MM.1S (cell line): ENCODE data around the gene PLEKHA7.

ENCODE experiments used
- DNase-seq: peaks from one replicate; pipeline ENCODE4 v3.0.0-alpha.2; 2015
- H2AFZ ChIP-seq: fragments of 300-600 bp; sonication (generic); 2 replicates; pipeline ENCODE4 v1.6.0; 2016; ENCODE audit warnings: antibody characterized with exemption, low read length
- H3F3A ChIP-seq: fragments of 300-600 bp; sonication (generic); 2 replicates; pipeline ENCODE4 v1.6.1; 2016; ENCODE audit warnings: mild to moderate bottlenecking, antibody characterized with exemption, low read length, moderate library complexity, mixed read lengths; ENCODE audit not compliant: insufficient read depth
- H3K27ac ChIP-seq: fragments of 300-600 bp; sonication (generic); 2 replicates; pipeline ENCODE4 v1.5.1; 2016; ENCODE audit warnings: mild to moderate bottlenecking, low read length
- H3K27me3 ChIP-seq: fragments of 300-600 bp; sonication (generic); replicated peaks from 2 replicates; pipeline ENCODE4 v1.6.0; 2016; ENCODE audit warnings: low read length; ENCODE audit not compliant: insufficient read depth
- H3K36me3 ChIP-seq: fragments of 300-600 bp; sonication (generic); replicated peaks from 2 replicates; pipeline ENCODE4 v1.6.1; 2016; ENCODE audit warnings: mild to moderate bottlenecking, low read length, mixed read lengths; ENCODE audit not compliant: insufficient read depth
- H3K4me1 ChIP-seq: fragments of 300-600 bp; sonication (generic); 2 replicates; pipeline ENCODE4 v1.6.1; 2016; ENCODE audit warnings: low read length, mixed read lengths
- H3K4me2 ChIP-seq: fragments of 300-600 bp; sonication (generic); 2 replicates; pipeline ENCODE4 v1.6.0; 2016; ENCODE audit warnings: low read depth, low read length
- H3K4me3 ChIP-seq: fragments of 300-600 bp; sonication (generic); 2 replicates; pipeline ENCODE4 v1.5.1; 2016; ENCODE audit warnings: low read length, mixed read lengths
- H3K79me2 ChIP-seq: fragments of 300-600 bp; sonication (generic); 2 replicates; pipeline ENCODE4 v1.6.1; 2016; ENCODE audit warnings: mixed run types, low read length, mixed read lengths
- H3K9ac ChIP-seq: fragments of 300-600 bp; sonication (generic); 2 replicates; pipeline ENCODE4 v1.6.1; 2016; ENCODE audit warnings: low read length, mixed read lengths
- H3K9me2 ChIP-seq: fragments of 300-600 bp; sonication (generic); replicated peaks from 2 replicates; pipeline ENCODE4 v1.6.1; 2016; ENCODE audit warnings: mild to moderate bottlenecking, low read length, mixed read lengths; ENCODE audit not compliant: insufficient read depth
- H3K9me3 ChIP-seq: fragments of 300-600 bp; sonication (generic); replicated peaks from 2 replicates; pipeline ENCODE4 v1.6.1; 2016; ENCODE audit warnings: mild to moderate bottlenecking, low read length, mixed read lengths; ENCODE audit not compliant: insufficient read depth
- H4K20me1 ChIP-seq: fragments of 300-600 bp; sonication (generic); 2 replicates; pipeline ENCODE4 v1.6.1; 2016; ENCODE audit warnings: mild to moderate bottlenecking, low read length, moderate library complexity, mixed read lengths; ENCODE audit not compliant: insufficient read depth
- EZH2 ChIP-seq: fragments of 300-600 bp; sonication (generic); optimal IDR thresholded peaks from 2 replicates; pipeline ENCODE3; 2017; ENCODE audit warnings: low read depth, mild to moderate bottlenecking, antibody characterized with exemption, low read length, mixed read lengths
- EZH2phosphoT487 ChIP-seq: fragments of 300-600 bp; sonication (generic); IDR thresholded peaks from 2 replicates; pipeline ENCODE4 v1.6.1; 2018; ENCODE audit warnings: antibody characterized with exemption, low read length
- TF ChIP-seq, protein P1 (sequence below): fragments of 300-600 bp; sonication (generic); IDR thresholded peaks from 2 replicates; pipeline ENCODE4 v1.5.1; 2016; ENCODE audit warnings: antibody characterized with exemption, low read length, mixed read lengths

PLEKHA7 gene

DNA sequence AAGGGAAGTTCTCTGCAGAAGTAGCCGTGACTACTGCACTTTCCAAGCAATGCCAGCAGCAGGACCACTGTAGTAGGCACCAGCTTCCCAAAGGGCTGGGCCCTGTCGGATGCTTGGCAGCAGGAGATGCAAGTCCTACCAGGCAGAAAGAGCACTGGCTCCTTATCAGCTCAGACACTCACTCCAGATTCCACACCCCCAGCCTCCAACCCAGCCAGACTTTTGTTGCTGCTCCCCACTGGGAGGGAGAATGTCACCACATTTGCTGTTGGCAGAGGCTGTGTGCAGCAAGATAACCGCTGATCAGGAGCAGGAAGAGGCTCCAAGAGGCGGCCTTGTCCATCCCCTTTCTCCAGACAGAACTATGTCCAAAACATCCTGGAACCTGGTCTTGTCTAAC lies 157.0 kb downstream of the PLEKHA7 start:
- no peak overlapping the region for H3K4me3 ChIP-seq
- H3F3A ChIP-seq = no peaks in the 10 kb centered on the region
- no peaks in the 10 kb centered on the region for H4K20me1 ChIP-seq
- no peak overlapping the region for H3K4me2 ChIP-seq
- no peaks in the 10 kb centered on the region for H3K9me2 ChIP-seq
- H3K9ac ChIP-seq = no peak overlapping the region
- no peak overlapping the region for H3K27ac ChIP-seq
- H3K27me3 ChIP-seq = no peaks in the 10 kb centered on the region
- H3K4me1 ChIP-seq = no peaks in the 10 kb centered on the region
- H2AFZ ChIP-seq = no peak overlapping the region
- TF ChIP-seq, protein P1, sequence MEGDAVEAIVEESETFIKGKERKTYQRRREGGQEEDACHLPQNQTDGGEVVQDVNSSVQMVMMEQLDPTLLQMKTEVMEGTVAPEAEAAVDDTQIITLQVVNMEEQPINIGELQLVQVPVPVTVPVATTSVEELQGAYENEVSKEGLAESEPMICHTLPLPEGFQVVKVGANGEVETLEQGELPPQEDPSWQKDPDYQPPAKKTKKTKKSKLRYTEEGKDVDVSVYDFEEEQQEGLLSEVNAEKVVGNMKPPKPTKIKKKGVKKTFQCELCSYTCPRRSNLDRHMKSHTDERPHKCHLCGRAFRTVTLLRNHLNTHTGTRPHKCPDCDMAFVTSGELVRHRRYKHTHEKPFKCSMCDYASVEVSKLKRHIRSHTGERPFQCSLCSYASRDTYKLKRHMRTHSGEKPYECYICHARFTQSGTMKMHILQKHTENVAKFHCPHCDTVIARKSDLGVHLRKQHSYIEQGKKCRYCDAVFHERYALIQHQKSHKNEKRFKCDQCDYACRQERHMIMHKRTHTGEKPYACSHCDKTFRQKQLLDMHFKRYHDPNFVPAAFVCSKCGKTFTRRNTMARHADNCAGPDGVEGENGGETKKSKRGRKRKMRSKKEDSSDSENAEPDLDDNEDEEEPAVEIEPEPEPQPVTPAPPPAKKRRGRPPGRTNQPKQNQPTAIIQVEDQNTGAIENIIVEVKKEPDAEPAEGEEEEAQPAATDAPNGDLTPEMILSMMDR = no peak
- no peak for TF ChIP-seq EZH2phosphoT487
- TF ChIP-seq EZH2 = no peak
- H3K36me3 ChIP-seq = 0 out of 2 replicates have a peak, but pooled peaks cover 2% of the 10 kb centered on the region
- H3K79me2 ChIP-seq = peaks cover 55% of the 10 kb centered on the region
- no peak for DNase-seq
- H3K9me3 ChIP-seq = no peaks in the 10 kb centered on the region

DNA sequence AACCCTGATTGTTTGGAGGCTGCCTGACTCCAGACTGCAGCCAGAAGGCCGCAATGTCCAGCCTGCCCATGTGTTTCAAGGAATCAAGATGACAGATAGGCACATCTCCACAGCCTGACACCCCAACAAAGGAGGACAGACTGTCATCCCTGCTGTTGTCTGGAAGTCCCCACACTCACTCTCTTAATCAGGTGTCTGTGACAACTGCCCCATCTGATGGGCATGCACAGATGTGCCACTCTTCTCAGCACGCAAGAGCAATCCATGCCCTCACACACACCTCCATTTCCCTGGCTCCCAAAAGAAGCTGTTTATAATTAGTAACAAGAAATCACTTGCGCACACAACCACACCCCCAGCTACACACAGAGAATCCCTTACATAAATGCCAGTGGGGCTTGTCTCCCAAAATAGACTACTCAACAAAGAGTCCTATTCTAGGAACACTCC lies 158.2 kb downstream of the PLEKHA7 start:
- no peak for TF ChIP-seq EZH2
- TF ChIP-seq, protein P1 = no peak
- no peak for TF ChIP-seq EZH2phosphoT487
- H3K9me2 ChIP-seq = no peaks in the 10 kb centered on the region
- H3K9ac ChIP-seq = no peak overlapping the region
- H2AFZ ChIP-seq = no peak overlapping the region
- H3K27ac ChIP-seq = no peak overlapping the region
- H3K36me3 ChIP-seq = 0 out of 2 replicates have a peak, but pooled peaks cover 2% of the 10 kb centered on the region
- H3K79me2 ChIP-seq = peaks cover 44% of the 10 kb centered on the region
- H3F3A ChIP-seq = no peaks in the 10 kb centered on the region
- H3K4me3 ChIP-seq = no peak overlapping the region
- H3K27me3 ChIP-seq = no peaks in the 10 kb centered on the region
- no peaks in the 10 kb centered on the region for H4K20me1 ChIP-seq
- no peaks in the 10 kb centered on the region for H3K4me1 ChIP-seq
- H3K4me2 ChIP-seq = no peak overlapping the region
- no peaks in the 10 kb centered on the region for H3K9me3 ChIP-seq
- no peak for DNase-seq

DNA sequence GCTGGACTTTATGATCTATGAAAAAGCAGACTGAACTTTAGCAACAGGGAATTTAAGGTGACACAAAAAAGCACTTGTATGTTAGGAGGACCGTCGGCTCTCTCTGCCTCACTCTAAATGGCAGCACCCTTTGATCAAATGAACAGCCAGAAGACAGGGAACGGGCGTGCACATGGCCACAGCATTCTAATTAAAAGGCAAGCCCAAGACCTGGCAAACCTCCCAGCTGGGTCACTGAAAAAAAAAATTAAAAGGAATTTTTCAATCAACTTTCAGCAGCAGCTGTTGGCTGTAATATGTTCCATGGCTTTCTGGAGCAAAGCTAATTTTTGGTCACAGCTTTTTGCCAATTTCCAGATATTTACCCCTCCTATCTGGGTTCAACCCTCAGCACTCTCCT lies 159.2 kb downstream of the PLEKHA7 start:
- H3K4me1 ChIP-seq = no peaks in the 10 kb centered on the region
- no peaks in the 10 kb centered on the region for H4K20me1 ChIP-seq
- no peak overlapping the region for H3K9ac ChIP-seq
- no peaks in the 10 kb centered on the region for H3K9me3 ChIP-seq
- H3K27ac ChIP-seq = no peak overlapping the region
- TF ChIP-seq EZH2phosphoT487 (no peak), EZH2 (no peak)
- TF ChIP-seq, protein P1 = no peak
- no peaks in the 10 kb centered on the region for H3K27me3 ChIP-seq
- H3K4me2 ChIP-seq = no peak overlapping the region
- no peaks in the 10 kb centered on the region for H3K9me2 ChIP-seq
- H2AFZ ChIP-seq = no peak overlapping the region
- DNase-seq = no peak
- H3K4me3 ChIP-seq = no peak overlapping the region
- H3F3A ChIP-seq = no peaks in the 10 kb centered on the region
- H3K79me2 ChIP-seq = peaks cover 33% of the 10 kb centered on the region
- H3K36me3 ChIP-seq = 0 out of 2 replicates have a peak, but pooled peaks cover 5% of the 10 kb centered on the region
